K562 (cell line): ENCODE data around the gene PPP2R2D. TPM values are rescaled to one million over a fixed set of nuclear protein-coding genes. Genes with fewer than 3 reads are reported as not detected.

ENCODE experiments used
- BMI1 ChIP-seq: fragments of 150-350 bp; IDR thresholded peaks from 2 replicates; pipeline ENCODE4 v1.6.1; 2014; ENCODE audit warnings: low read length
- ELK3 ChIP-seq: fragments of 450-650 bp; formaldehyde crosslinking; IDR thresholded peaks from 2 replicates; pipeline ENCODE4 v1.4.0; 2020; ENCODE audit warnings: mild to moderate bottlenecking
- NR4A1 ChIP-seq, 2 experiments: fragments of 250-450 bp in 1 of 2; fragments of 450-650 bp in 1 of 2; sonication (Bioruptor Pico) in 1 of 2; IDR thresholded peaks; 2 replicates each; pipeline versions ENCODE4 v1.4.0 to v1.6.1; 2016 to 2020; ENCODE audit warnings: mild to moderate bottlenecking in 2 of 2, missing compliant biosample characterization in 1 of 2, missing genetic modification characterization in 1 of 2, moderate library complexity in 1 of 2
- ZNF165 ChIP-seq: fragments of 250-450 bp; sonication (Bioruptor Pico); IDR thresholded peaks from 2 replicates; pipeline ENCODE4 v1.4.0; 2020; ENCODE audit warnings: borderline replicate concordance
- polyA plus RNA-seq, 8 experiments: library from polyadenylated mRNA; depleted of rRNA in 4 of 8; stranded (reverse) in 5 of 8; unstranded in 3 of 8; fragments of >200 nt; fragmentation: Nextera tagmentation in 2 of 8; fragmentation: Illumina TruSeq in 1 of 8; extraction: Ambion mirVana in 2 of 8; extraction: Trizol in 1 of 8; gene quantifications; 2 replicates each; pipeline versions ENCODE4 v1.2.1 to v1.2.3, GENCODE V29; 2011 to 2014; ENCODE audit warnings: inconsistent platforms in 1 of 8, missing spikeins in 1 of 8
- total RNA-seq, 7 experiments: library from RNA; depleted of rRNA in 6 of 7; stranded (reverse); fragments of >200 nt in 6 of 7; fragmentation: Illumina TruSeq in 2 of 7; extraction: Trizol in 2 of 7; gene quantifications; 2 replicates each; pipeline versions ENCODE4 v1.2.1 to v1.2.3, GENCODE V29; 2011 to 2021; ENCODE audit warnings: low replicate concordance in 1 of 7
- TF ChIP-seq, protein P1 (sequence below): fragments of 450-650 bp; IDR thresholded peaks from 2 replicates; pipeline ENCODE4 v1.6.1; 2016; ENCODE audit warnings: mild to moderate bottlenecking, moderate library complexity
- TF ChIP-seq, protein P2 (sequence below), 2 experiments: IDR thresholded peaks in 1 of 2; conservative IDR thresholded peaks in 1 of 2; 2 replicates each; pipeline ENCODE4 v1.6.1; 2016; ENCODE audit warnings: low read depth in 2 of 2, mild to moderate bottlenecking in 1 of 2, missing compliant biosample characterization in 1 of 2, missing genetic modification characterization in 1 of 2, moderate library complexity in 1 of 2
- TF ChIP-seq, protein P3 (sequence below), 2 experiments: IDR thresholded peaks; 2 replicates each; pipeline ENCODE4 v1.6.1; 2012; ENCODE audit warnings: improper control_type of control experiment in 2 of 2, low read depth in 2 of 2, low read length in 2 of 2, borderline replicate concordance in 1 of 2

The PPP2R2D gene
- total and polyA plus RNA-seq, 9 of the 15 experiments (the other 6 are each of a cell fraction or from before 2014, with no cell fraction given), result 1.9 to 37.0 (median 26.8) TPM

- TF ChIP-seq, protein P1, sequence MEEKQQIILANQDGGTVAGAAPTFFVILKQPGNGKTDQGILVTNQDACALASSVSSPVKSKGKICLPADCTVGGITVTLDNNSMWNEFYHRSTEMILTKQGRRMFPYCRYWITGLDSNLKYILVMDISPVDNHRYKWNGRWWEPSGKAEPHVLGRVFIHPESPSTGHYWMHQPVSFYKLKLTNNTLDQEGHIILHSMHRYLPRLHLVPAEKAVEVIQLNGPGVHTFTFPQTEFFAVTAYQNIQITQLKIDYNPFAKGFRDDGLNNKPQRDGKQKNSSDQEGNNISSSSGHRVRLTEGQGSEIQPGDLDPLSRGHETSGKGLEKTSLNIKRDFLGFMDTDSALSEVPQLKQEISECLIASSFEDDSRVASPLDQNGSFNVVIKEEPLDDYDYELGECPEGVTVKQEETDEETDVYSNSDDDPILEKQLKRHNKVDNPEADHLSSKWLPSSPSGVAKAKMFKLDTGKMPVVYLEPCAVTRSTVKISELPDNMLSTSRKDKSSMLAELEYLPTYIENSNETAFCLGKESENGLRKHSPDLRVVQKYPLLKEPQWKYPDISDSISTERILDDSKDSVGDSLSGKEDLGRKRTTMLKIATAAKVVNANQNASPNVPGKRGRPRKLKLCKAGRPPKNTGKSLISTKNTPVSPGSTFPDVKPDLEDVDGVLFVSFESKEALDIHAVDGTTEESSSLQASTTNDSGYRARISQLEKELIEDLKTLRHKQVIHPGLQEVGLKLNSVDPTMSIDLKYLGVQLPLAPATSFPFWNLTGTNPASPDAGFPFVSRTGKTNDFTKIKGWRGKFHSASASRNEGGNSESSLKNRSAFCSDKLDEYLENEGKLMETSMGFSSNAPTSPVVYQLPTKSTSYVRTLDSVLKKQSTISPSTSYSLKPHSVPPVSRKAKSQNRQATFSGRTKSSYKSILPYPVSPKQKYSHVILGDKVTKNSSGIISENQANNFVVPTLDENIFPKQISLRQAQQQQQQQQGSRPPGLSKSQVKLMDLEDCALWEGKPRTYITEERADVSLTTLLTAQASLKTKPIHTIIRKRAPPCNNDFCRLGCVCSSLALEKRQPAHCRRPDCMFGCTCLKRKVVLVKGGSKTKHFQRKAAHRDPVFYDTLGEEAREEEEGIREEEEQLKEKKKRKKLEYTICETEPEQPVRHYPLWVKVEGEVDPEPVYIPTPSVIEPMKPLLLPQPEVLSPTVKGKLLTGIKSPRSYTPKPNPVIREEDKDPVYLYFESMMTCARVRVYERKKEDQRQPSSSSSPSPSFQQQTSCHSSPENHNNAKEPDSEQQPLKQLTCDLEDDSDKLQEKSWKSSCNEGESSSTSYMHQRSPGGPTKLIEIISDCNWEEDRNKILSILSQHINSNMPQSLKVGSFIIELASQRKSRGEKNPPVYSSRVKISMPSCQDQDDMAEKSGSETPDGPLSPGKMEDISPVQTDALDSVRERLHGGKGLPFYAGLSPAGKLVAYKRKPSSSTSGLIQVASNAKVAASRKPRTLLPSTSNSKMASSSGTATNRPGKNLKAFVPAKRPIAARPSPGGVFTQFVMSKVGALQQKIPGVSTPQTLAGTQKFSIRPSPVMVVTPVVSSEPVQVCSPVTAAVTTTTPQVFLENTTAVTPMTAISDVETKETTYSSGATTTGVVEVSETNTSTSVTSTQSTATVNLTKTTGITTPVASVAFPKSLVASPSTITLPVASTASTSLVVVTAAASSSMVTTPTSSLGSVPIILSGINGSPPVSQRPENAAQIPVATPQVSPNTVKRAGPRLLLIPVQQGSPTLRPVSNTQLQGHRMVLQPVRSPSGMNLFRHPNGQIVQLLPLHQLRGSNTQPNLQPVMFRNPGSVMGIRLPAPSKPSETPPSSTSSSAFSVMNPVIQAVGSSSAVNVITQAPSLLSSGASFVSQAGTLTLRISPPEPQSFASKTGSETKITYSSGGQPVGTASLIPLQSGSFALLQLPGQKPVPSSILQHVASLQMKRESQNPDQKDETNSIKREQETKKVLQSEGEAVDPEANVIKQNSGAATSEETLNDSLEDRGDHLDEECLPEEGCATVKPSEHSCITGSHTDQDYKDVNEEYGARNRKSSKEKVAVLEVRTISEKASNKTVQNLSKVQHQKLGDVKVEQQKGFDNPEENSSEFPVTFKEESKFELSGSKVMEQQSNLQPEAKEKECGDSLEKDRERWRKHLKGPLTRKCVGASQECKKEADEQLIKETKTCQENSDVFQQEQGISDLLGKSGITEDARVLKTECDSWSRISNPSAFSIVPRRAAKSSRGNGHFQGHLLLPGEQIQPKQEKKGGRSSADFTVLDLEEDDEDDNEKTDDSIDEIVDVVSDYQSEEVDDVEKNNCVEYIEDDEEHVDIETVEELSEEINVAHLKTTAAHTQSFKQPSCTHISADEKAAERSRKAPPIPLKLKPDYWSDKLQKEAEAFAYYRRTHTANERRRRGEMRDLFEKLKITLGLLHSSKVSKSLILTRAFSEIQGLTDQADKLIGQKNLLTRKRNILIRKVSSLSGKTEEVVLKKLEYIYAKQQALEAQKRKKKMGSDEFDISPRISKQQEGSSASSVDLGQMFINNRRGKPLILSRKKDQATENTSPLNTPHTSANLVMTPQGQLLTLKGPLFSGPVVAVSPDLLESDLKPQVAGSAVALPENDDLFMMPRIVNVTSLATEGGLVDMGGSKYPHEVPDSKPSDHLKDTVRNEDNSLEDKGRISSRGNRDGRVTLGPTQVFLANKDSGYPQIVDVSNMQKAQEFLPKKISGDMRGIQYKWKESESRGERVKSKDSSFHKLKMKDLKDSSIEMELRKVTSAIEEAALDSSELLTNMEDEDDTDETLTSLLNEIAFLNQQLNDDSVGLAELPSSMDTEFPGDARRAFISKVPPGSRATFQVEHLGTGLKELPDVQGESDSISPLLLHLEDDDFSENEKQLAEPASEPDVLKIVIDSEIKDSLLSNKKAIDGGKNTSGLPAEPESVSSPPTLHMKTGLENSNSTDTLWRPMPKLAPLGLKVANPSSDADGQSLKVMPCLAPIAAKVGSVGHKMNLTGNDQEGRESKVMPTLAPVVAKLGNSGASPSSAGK, result no peak
- TF ChIP-seq ELK3 (CRISPR knock-in tag), result no peak
- TF ChIP-seq, protein P2, sequence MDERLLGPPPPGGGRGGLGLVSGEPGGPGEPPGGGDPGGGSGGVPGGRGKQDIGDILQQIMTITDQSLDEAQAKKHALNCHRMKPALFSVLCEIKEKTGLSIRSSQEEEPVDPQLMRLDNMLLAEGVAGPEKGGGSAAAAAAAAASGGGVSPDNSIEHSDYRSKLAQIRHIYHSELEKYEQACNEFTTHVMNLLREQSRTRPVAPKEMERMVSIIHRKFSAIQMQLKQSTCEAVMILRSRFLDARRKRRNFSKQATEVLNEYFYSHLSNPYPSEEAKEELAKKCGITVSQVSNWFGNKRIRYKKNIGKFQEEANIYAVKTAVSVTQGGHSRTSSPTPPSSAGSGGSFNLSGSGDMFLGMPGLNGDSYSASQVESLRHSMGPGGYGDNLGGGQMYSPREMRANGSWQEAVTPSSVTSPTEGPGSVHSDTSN (CRISPR knock-in tag; IDR thresholded peaks at IDR 0.05; ENCODE audit: low read depth), result no peak
- TF ChIP-seq, protein P2 (tag; conservative IDR thresholded peaks at IDR 0.05; ENCODE audit: low read depth), result no peak
- TF ChIP-seq NR4A1 (CRISPR knock-in tag; IDR thresholded peaks at IDR 0.05), result no peak
- TF ChIP-seq NR4A1 (tag; IDR thresholded peaks at IDR 0.05), result no peak
- TF ChIP-seq, protein P3, sequence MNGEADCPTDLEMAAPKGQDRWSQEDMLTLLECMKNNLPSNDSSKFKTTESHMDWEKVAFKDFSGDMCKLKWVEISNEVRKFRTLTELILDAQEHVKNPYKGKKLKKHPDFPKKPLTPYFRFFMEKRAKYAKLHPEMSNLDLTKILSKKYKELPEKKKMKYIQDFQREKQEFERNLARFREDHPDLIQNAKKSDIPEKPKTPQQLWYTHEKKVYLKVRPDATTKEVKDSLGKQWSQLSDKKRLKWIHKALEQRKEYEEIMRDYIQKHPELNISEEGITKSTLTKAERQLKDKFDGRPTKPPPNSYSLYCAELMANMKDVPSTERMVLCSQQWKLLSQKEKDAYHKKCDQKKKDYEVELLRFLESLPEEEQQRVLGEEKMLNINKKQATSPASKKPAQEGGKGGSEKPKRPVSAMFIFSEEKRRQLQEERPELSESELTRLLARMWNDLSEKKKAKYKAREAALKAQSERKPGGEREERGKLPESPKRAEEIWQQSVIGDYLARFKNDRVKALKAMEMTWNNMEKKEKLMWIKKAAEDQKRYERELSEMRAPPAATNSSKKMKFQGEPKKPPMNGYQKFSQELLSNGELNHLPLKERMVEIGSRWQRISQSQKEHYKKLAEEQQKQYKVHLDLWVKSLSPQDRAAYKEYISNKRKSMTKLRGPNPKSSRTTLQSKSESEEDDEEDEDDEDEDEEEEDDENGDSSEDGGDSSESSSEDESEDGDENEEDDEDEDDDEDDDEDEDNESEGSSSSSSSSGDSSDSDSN (IDR thresholded peaks at IDR 0.05; ENCODE audit: borderline replicate concordance in 1 of 2, low read depth in 2 of 2, low read length in 2 of 2), result no peak
- no peak for TF ChIP-seq BMI1
- TF ChIP-seq ZNF165 (CRISPR knock-in tag), result no peak
Measured at GRCh38 chr10:131881104-131881880, 19.5 kb upstream of the PPP2R2D start (continued).
